Naive thymus-derived CD4-positive, alpha-beta T cell (primary cell): ENCODE data around the gene PROS1. TPM values are rescaled to one million over a fixed set of nuclear protein-coding genes. Genes with fewer than 3 reads are reported as not detected.
"Not testable (repeated sequence)": the region's sequence is repeated elsewhere in the genome, so short reads cannot be mapped to it uniquely, and the experiment has no call there.

Experiments used
- ATAC-seq: fragments of 150-1000 bp; cut with Tn5 transposase; 2 replicates; pipeline ENCODE4 v1.10.0; 2021; ENCODE audit warnings: mild to moderate bottlenecking, moderate library complexity
- CTCF ChIA-PET: fragments of 350-600 bp; sonication (Branson Sonifier 250); formaldehyde crosslinking; loops from one replicate; lab custom pipeline; 2021; ENCODE audit warnings: antibody characterized with exemption; lab: Charles Lee
- POLR2A ChIA-PET: fragments of 350-600 bp; sonication (Branson Sonifier 250); formaldehyde crosslinking; loops from one replicate; lab custom pipeline; 2021; ENCODE audit warnings: antibody characterized with exemption, inconsistent platforms; lab: Charles Lee
- DNase-seq, 9 donors: peaks; one replicate each; pipeline versions ENCODE4 v3.0.0 to v3.0.0-alpha.2; 2020 to 2022; ENCODE audit warnings: mixed read lengths in 1 of 9
- H3K27ac ChIP-seq: one replicate; pipeline ENCODE4 v1.7.0; 2013; ENCODE audit warnings: mild to moderate bottlenecking, low read depth, low read length, moderate library complexity
- H3K27me3 ChIP-seq, 2 donors: one replicate each; pipeline ENCODE4 v1.7.0; 2013; ENCODE audit warnings: low read length in 2 of 2, mild to moderate bottlenecking in 2 of 2, moderate library complexity in 2 of 2; ENCODE audit not compliant: control insufficient read depth in 2 of 2, insufficient read depth in 2 of 2
- H3K36me3 ChIP-seq, 3 experiments: 1 replicate in 2 of 3; 2 replicates in 1 of 3; pipeline ENCODE4 v1.7.0; 2013; ENCODE audit warnings: low read length in 3 of 3, mild to moderate bottlenecking in 3 of 3, moderate library complexity in 1 of 3; ENCODE audit not compliant: insufficient read depth in 3 of 3, control insufficient read depth in 2 of 3
- H3K4me1 ChIP-seq, 2 donors: one replicate each; pipeline ENCODE4 v1.7.0; 2013; ENCODE audit warnings: low read length in 2 of 2, mild to moderate bottlenecking in 2 of 2, moderate library complexity in 1 of 2; ENCODE audit not compliant: control insufficient read depth in 2 of 2, insufficient read depth in 2 of 2
- H3K4me3 ChIP-seq: 2 replicates; pipeline ENCODE4 v1.7.0; 2013; ENCODE audit warnings: mild to moderate bottlenecking, low read length
- H3K9me3 ChIP-seq, 3 experiments: 1 replicate in 2 of 3; 2 replicates in 1 of 3; pipeline ENCODE4 v1.7.0; 2013; ENCODE audit warnings: low read length in 3 of 3; ENCODE audit not compliant: control insufficient read depth in 2 of 3
- H3K27ac Mint-ChIP-seq, 9 donors: one replicate each; pipeline ENCODE4 v1.8.0; 2020 to 2022; ENCODE audit warnings: mixed read lengths in 9 of 9, mild to moderate bottlenecking in 8 of 9, moderate library complexity in 5 of 9, inconsistent platforms in 2 of 9
- H3K27me3 Mint-ChIP-seq, 5 donors: one replicate each; pipeline ENCODE4 v1.8.0; 2021 to 2022; ENCODE audit warnings: mixed read lengths in 5 of 5, mild to moderate bottlenecking in 1 of 5
- H3K36me3 Mint-ChIP-seq, 5 donors: one replicate each; pipeline ENCODE4 v1.8.0; 2020 to 2022; ENCODE audit warnings: mixed read lengths in 5 of 5, mild to moderate bottlenecking in 3 of 5, inconsistent platforms in 1 of 5
- H3K4me1 Mint-ChIP-seq, 7 donors: one replicate each; pipeline ENCODE4 v1.8.0; 2020 to 2022; ENCODE audit warnings: mixed read lengths in 7 of 7, mild to moderate bottlenecking in 3 of 7, inconsistent platforms in 1 of 7
- H3K4me3 Mint-ChIP-seq, 10 donors: one replicate each; pipeline ENCODE4 v1.8.0; 2020 to 2022; ENCODE audit warnings: mild to moderate bottlenecking in 10 of 10, mixed read lengths in 10 of 10, moderate library complexity in 6 of 10, inconsistent platforms in 2 of 10
- H3K9me3 Mint-ChIP-seq, 11 donors: one replicate each; pipeline ENCODE4 v1.8.0; 2020 to 2022; ENCODE audit warnings: mixed read lengths in 11 of 11, mild to moderate bottlenecking in 4 of 11, inconsistent platforms in 1 of 11, moderate library complexity in 1 of 11
- intact Hi-C, 2 donors: fragments of 100-400 bp; cut with micrococcal nuclease; formaldehyde crosslinking; loops; one replicate each; pipeline ENCODE4 v1.15.1; 2023
- polyA plus RNA-seq, 2 donors: library from polyadenylated mRNA; unstranded; fragments of 300-500 nt; fragmentation: Illumina TruSeq; gene quantifications; one replicate each; pipeline ENCODE4 v1.2.3, GENCODE V29; 2021
- total RNA-seq, 6 experiments: library from RNA in 5 of 6; stranded (reverse) in 5 of 6; gene quantifications; 1 replicate in 5 of 6; 2 replicates in 1 of 6; pipeline ENCODE4 v1.2.3 and lab custom pipeline; 2021 to 2026

PROS1 gene
- total and polyA plus RNA-seq, 7 experiments from 2014 or later = 0.13 to 0.80 (median 0.54) TPM; not detected in 4

GRCh38 chr3:93961489-93961888 is 12.2 kb downstream of the PROS1 start:
- Histone ChIP-seq H3K27me3 (no peaks in the 10 kb centered on the region), H3K4me1 (no peaks in the 10 kb centered on the region), H3K4me3 (no peak overlapping the region), H3K36me3 (no peaks in the 10 kb centered on the region), H3K27ac (no peak overlapping the region), H3K9me3 (no peaks in the 10 kb centered on the region)
- Mint-ChIP-seq H3K27ac (no peak overlapping the region), H3K9me3 (peaks cover 0 to 5% (median 0%) of the 10 kb centered on the region in 11 donors), H3K4me3 (no peak overlapping the region), H3K27me3 (peaks cover 0 to 32% (median 19%) of the 10 kb centered on the region in 5 donors), H3K4me1 (no peaks in the 10 kb centered on the region), H3K36me3 (no peaks in the 10 kb centered on the region)
- intact Hi-C loops = no loop called here
- ChIA-PET CTCF (no interaction called here), POLR2A (no interaction called here)
- no peak for DNase-seq
- no peak for ATAC-seq

GRCh38 chr3:93961026-93961425 is 12.7 kb downstream of the PROS1 start:
- Mint-ChIP-seq H3K4me1 (no peaks in the 10 kb centered on the region), H3K4me3 (no peak overlapping the region), H3K9me3 (peaks cover 0 to 5% (median 0%) of the 10 kb centered on the region in 11 donors), H3K27ac (no peak overlapping the region), H3K27me3 (peaks cover 0 to 30% (median 15%) of the 10 kb centered on the region in 5 donors), H3K36me3 (no peaks in the 10 kb centered on the region)
- no peak overlapping the region for H3K4me3 ChIP-seq
- CTCF ChIA-PET = no interaction called here
- no peaks in the 10 kb centered on the region for H3K4me1 ChIP-seq
- no peak for DNase-seq
- H3K36me3 ChIP-seq = no peaks in the 10 kb centered on the region
- POLR2A ChIA-PET = no interaction called here
- H3K27me3 ChIP-seq = no peaks in the 10 kb centered on the region
- H3K9me3 ChIP-seq = no peaks in the 10 kb centered on the region
- H3K27ac ChIP-seq = no peak overlapping the region
- no peak for ATAC-seq
- intact Hi-C loops = no loop called here

GRCh38 chr3:93949958-93950357 is 23.7 kb downstream of the PROS1 start:
- H3K4me3 ChIP-seq, H3K4me1 ChIP-seq, intact Hi-C loops, H3K27ac ChIP-seq, H3K9me3 ChIP-seq, H3K36me3 Mint-ChIP-seq, H3K4me1 Mint-ChIP-seq, DNase-seq, POLR2A ChIA-PET, CTCF ChIA-PET, H3K4me3 Mint-ChIP-seq, H3K36me3 ChIP-seq, H3K27ac Mint-ChIP-seq, H3K27me3 ChIP-seq, ATAC-seq: not testable (repeated sequence)
- H3K9me3 Mint-ChIP-seq = peaks cover 3 to 38% (median 7%) of the 10 kb centered on the region in 11 donors
- H3K27me3 Mint-ChIP-seq = peaks cover 0 to 16% (median 6%) of the 10 kb centered on the region in 5 donors

DNA sequence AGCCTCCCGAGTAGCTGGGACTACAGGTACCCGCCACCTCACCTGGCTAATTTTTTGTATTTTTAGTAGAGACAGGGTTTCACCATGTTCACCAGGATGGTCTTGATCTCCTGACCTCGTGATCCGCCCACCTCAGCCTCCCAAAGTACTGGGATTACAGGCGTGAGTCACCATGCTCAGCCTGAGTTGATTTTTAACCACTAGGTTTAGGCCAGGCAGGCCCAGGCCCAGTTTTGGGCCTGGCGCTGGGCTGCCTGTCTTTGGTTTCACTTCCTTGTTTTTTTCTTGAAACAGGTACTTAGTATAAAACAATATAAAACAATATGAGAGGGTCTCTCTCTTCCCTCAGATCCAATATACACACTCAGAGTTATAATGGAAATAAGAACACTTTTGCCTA is 36.2 kb downstream of the PROS1 start:
- H3K27me3 Mint-ChIP-seq, POLR2A ChIA-PET, H3K4me1 Mint-ChIP-seq, H3K36me3 Mint-ChIP-seq, H3K27me3 ChIP-seq, H3K27ac Mint-ChIP-seq, H3K4me3 Mint-ChIP-seq, DNase-seq, intact Hi-C loops, H3K4me3 ChIP-seq, H3K9me3 Mint-ChIP-seq, ATAC-seq, H3K9me3 ChIP-seq, H3K36me3 ChIP-seq, H3K4me1 ChIP-seq, CTCF ChIA-PET, H3K27ac ChIP-seq: not testable (repeated sequence)

- Mint-ChIP-seq H3K4me1 (no peaks in the 10 kb centered on the region), H3K4me3 (no peak overlapping the region), H3K27me3 (no peaks in the 10 kb centered on the region), H3K36me3 (no peaks in the 10 kb centered on the region), H3K27ac (no peak overlapping the region), H3K9me3 (peaks cover 0 to 1% (median 0%) of the 10 kb centered on the region in 11 donors)
- DNase-seq (no peak), ATAC-seq (no peak)
- H3K4me3 ChIP-seq = no peak overlapping the region
- peaks cover 0 to 3% (median 0%) of the 10 kb centered on the region in 3 experiments for H3K9me3 ChIP-seq
- intact Hi-C loops = no loop called here
- H3K36me3 ChIP-seq = no peaks in the 10 kb centered on the region
- ChIA-PET POLR2A (no interaction called here), CTCF (no interaction called here)
- no peak overlapping the region for H3K27ac ChIP-seq
- no peaks in the 10 kb centered on the region for H3K4me1 ChIP-seq
- no peaks in the 10 kb centered on the region for H3K27me3 ChIP-seq
Observed at GRCh38 chr3:93936549-93936948, 37.1 kb downstream of the PROS1 start.

DNA sequence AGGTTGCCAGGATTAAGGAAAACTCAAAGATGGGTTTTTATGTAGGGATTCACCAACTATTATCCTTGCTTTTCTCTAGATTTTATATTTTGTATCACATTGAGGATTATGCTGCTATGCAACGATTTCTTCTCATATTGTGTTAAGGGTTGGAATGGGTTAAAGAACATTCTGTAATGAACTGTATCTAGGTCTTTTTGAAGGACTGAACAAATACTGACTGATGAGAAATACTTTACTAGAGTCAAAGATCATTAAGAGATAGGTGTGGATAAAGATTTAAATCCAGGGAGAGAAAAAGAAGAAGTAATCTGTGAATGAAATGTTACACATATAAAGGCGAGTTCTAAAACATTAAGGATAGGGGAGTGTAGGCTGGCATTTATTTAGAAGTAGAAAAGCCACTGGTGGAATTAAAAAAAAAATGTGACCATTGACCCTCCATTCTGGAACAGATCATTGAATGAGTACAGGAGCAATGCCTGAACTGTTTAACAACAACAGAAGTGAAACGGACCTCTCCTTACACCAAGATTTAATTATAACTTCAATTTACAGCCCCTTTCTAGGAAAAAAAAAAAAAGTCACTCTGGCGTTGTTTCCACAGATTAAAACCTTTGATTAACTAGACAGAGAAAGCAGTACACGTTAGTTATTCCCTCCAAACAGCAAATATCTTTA is 39.2 kb downstream of the PROS1 start:
- no peaks in the 10 kb centered on the region for H3K4me1 Mint-ChIP-seq
- H3K4me3 ChIP-seq = no peak overlapping the region
- no peaks in the 10 kb centered on the region for H3K27me3 ChIP-seq
- H3K4me1 ChIP-seq = no peaks in the 10 kb centered on the region
- DNase-seq (no peak), ATAC-seq (no peak)
- intact Hi-C loops = no loop called here
- H3K36me3 Mint-ChIP-seq = no peaks in the 10 kb centered on the region
- no peaks in the 10 kb centered on the region for H3K9me3 ChIP-seq
- no peak overlapping the region for H3K27ac ChIP-seq
- no peaks in the 10 kb centered on the region for H3K36me3 ChIP-seq
- peaks cover 0 to 4% (median 0%) of the 10 kb centered on the region in 5 donors for H3K27me3 Mint-ChIP-seq
- ChIA-PET POLR2A (no interaction called here), CTCF (no interaction called here)
- no peak overlapping the region for H3K27ac Mint-ChIP-seq
- H3K9me3 Mint-ChIP-seq = peaks cover 0 to 1% (median 0%) of the 10 kb centered on the region in 11 donors
- no peak overlapping the region for H3K4me3 Mint-ChIP-seq

DNA sequence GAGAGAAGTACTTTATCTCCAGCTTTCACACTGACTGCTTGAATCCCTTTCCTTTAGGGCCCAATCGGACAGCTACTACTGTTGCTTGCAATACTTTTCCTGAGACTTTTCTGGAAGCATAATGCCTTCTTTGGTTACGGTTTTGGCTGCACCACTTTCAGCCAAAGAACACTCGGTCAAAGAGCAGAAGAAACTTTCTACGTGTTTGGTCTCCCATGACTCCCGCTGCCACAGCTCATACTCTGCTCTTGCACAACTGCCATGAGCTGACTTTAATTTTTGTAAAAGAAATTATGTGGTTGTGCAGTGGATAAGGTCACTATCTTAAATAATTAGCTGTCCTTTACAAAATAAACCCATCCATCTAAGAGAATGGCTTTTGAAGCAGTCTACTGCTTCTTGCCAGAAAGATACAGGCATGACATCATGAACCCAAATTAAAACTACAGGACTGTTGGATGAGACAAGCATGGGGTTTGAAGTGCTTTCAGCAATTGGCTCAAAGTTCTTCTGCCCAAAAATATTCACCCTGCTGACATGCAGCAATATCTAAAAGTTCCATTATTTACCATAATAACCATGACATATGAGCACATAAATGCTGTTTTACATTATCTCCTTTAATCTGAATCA is 42.0 kb downstream of the PROS1 start:
- Histone ChIP-seq H3K9me3 (no peaks in the 10 kb centered on the region), H3K4me3 (no peak overlapping the region), H3K27me3 (no peaks in the 10 kb centered on the region), H3K4me1 (no peaks in the 10 kb centered on the region), H3K36me3 (no peaks in the 10 kb centered on the region), H3K27ac (no peak overlapping the region)
- no peak for ATAC-seq
- intact Hi-C loops = no loop called here
- no peaks in the 10 kb centered on the region for H3K4me1 Mint-ChIP-seq
- H3K36me3 Mint-ChIP-seq = no peaks in the 10 kb centered on the region
- ChIA-PET POLR2A (no interaction called here), CTCF (no interaction called here)
- DNase-seq = no peak
- peaks cover 0 to 1% (median 0%) of the 10 kb centered on the region in 11 donors for H3K9me3 Mint-ChIP-seq
- H3K27ac Mint-ChIP-seq = no peak overlapping the region
- peaks cover 0 to 6% (median 3%) of the 10 kb centered on the region in 5 donors for H3K27me3 Mint-ChIP-seq
- no peak overlapping the region for H3K4me3 Mint-ChIP-seq
